Epithelial cell of prostate (primary cell): Measurements from ENCODE around the gene LNP1.
"Not testable (repeated sequence)": the region's sequence is repeated elsewhere in the genome, so short reads cannot be mapped to it uniquely, and the experiment has no call there.

Experiments used
- DNase-seq: peaks from one replicate; pipeline ENCODE4 v3.0.0-alpha.2; 2011; ENCODE audit warnings: low read depth, low spot score
- H3K27ac ChIP-seq: fragments of 450-650 bp; 2 replicates; pipeline ENCODE4 v1.5.1; 2017; ENCODE audit warnings: mild to moderate bottlenecking

LNP1 gene

GRCh38 chr3:100426067-100426682, 24.8 kb downstream of the LNP1 start:
- peak overlapping the region; percentile 37 for H3K27ac ChIP-seq
- no peak for DNase-seq

- DNase-seq = no peak
- H3K27ac ChIP-seq = no peak overlapping the region
Observed at GRCh38 chr3:100427699-100428098, 26.4 kb downstream of the LNP1 start.

- H3K27ac ChIP-seq = no peak overlapping the region
- no peak for DNase-seq
Observed at GRCh38 chr3:100429187-100429716, 27.9 kb downstream of the LNP1 start.

GRCh38 chr3:100436951-100437350, 35.6 kb downstream of the LNP1 start:
- no peak for DNase-seq
- H3K27ac ChIP-seq = peak overlapping the region; percentile 53

- H3K27ac ChIP-seq = peak overlapping the region; percentile 53
- DNase-seq = no peak
Observed at GRCh38 chr3:100437721-100438622, 36.6 kb downstream of the LNP1 start.

GRCh38 chr3:100438623-100438974, 37.3 kb downstream of the LNP1 start:
- no peak for DNase-seq
- peak overlapping the region; percentile 53 for H3K27ac ChIP-seq

- DNase-seq = no peak
- H3K27ac ChIP-seq = no peak overlapping the region
Observed at GRCh38 chr3:100440895-100441294, 39.6 kb downstream of the LNP1 start.

GRCh38 chr3:100443690-100444089, 42.4 kb downstream of the LNP1 start:
- no peak overlapping the region for H3K27ac ChIP-seq
- DNase-seq = no peak

- not testable (repeated sequence) for H3K27ac ChIP-seq, DNase-seq
Observed at GRCh38 chr3:100447067-100447466, 45.7 kb downstream of the LNP1 start.

- DNase-seq = no peak
- no peak overlapping the region for H3K27ac ChIP-seq
Observed at GRCh38 chr3:100448079-100448478, 46.7 kb downstream of the LNP1 start.

- no peak overlapping the region for H3K27ac ChIP-seq
Observed at GRCh38 chr3:100449214-100449613, 47.9 kb downstream of the LNP1 start.

GRCh38 chr3:100454677-100455076, 53.3 kb downstream of the LNP1 start:
- no peak for DNase-seq
- H3K27ac ChIP-seq = no peak overlapping the region

More at GRCh38 chr3:100449214-100449613, 47.9 kb downstream of the LNP1 start:
- no peak for DNase-seq

GRCh38 chr3:100455841-100456550, 54.7 kb downstream of the LNP1 start:
- DNase-seq = no peak
- H3K27ac ChIP-seq = no peak overlapping the region

GRCh38 chr3:100456745-100457144, 55.4 kb downstream of the LNP1 start:
- no peak overlapping the region for H3K27ac ChIP-seq
- DNase-seq = no peak

GRCh38 chr3:100457811-100458210, 56.5 kb downstream of the LNP1 start:
- no peak for DNase-seq

GRCh38 chr3:100458814-100459213, 57.5 kb downstream of the LNP1 start:
- H3K27ac ChIP-seq = no peak overlapping the region
- DNase-seq = no peak

More at GRCh38 chr3:100457811-100458210, 56.5 kb downstream of the LNP1 start:
- no peak overlapping the region for H3K27ac ChIP-seq

- no peak overlapping the region for H3K27ac ChIP-seq
- peak; percentile 10 for DNase-seq
Observed at GRCh38 chr3:100463002-100463401, 61.7 kb downstream of the LNP1 start.

- DNase-seq = no peak
- no peak overlapping the region for H3K27ac ChIP-seq
Observed at GRCh38 chr3:100463646-100464155, 62.4 kb downstream of the LNP1 start.

GRCh38 chr3:100465892-100466777, 64.8 kb downstream of the LNP1 start:
- DNase-seq = no peak
- no peak overlapping the region for H3K27ac ChIP-seq

- DNase-seq = no peak
Observed at GRCh38 chr3:100467133-100467532, 65.8 kb downstream of the LNP1 start.

More at GRCh38 chr3:100467133-100467532, 65.8 kb downstream of the LNP1 start:
- H3K27ac ChIP-seq = no peak overlapping the region
